Measurements from ENCODE around the gene STYK1. TPM values are rescaled to one million over a fixed set of nuclear protein-coding genes. Genes with fewer than 3 reads are reported as not detected.
"Not testable (repeated sequence)": the region's sequence is repeated elsewhere in the genome, so short reads cannot be mapped to it uniquely, and the experiment has no call there.

STYK1 gene
- total RNA-seq, 2 experiments from 2014 or later, result not detected

DNA sequence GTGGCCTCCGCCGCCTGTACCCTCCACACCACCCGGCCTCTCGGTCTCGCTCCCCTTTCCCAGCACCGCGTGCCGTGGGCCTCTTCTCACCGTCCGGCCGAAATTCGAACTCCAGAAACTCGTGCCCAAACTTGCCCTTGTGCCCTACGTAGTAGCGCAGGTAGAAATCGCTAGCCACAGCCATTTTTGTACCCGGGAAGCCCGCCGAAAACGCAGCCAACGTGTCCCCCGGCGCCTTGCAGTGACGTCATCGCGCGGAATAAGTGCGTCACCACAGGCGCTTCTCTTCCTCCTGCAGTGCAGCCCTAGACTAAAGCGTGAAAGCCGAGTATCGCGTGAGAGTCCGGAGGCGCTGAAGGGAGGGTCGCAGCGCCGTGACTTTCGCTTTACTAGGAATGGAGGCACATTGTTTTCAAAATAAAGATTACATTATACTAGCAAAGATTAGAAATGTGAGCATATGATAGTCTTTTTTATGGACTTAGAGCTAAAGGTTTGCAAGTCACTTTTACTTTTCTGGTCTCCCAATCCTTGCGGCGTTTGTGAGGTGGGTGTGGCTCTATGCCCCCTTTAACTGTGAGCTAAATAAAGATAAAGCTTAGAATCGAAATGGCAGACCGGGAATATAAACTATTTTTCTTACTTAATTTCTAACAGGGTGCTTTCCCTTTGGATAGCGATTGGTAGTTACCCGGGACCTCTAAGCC, 60.4 kb downstream of the STYK1 start, which contains the start of gene MAGOHB:
Gene MAGOHB, minus strand, starts transcription at position 261 of the 707 bp plus-strand sequence. Its CDS starts 77 bp downstream, at position 184.
- peaks cover 2% of the 10 kb centered on the region for H3K27me3 Mint-ChIP-seq (ENCODE audit: low read depth)
- peak within 1 kb of the TSS; percentile 99 for H3K4me3 Mint-ChIP-seq
- CTCF ChIA-PET, result interaction anchor here (2.2 kb wide), 1 partner anchor 136 kb away, joined by 12 read pairs; no protein-coding TSS in a partner anchor
- H3K9me3 Mint-ChIP-seq, result no peaks in the 10 kb centered on the region
- H3K27ac Mint-ChIP-seq, result peak within 1 kb of the TSS; percentile 99
- intact Hi-C loops (cut with micrococcal nuclease), result loop anchor here (1.0 to 10.0 kb wide), 10 partner anchors 61 to 1159 kb away; partner anchors contain the start of genes CLEC2B, GABARAPL1, SMIM10L1 and STYK1
- peak; percentile 99 for DNase-seq
- H3K4me1 Mint-ChIP-seq (ENCODE audit: low read depth), result peaks cover 30% of the 10 kb centered on the region
- peaks cover 32% of the 10 kb centered on the region for H3K36me3 Mint-ChIP-seq (ENCODE audit: low read depth)

DNA sequence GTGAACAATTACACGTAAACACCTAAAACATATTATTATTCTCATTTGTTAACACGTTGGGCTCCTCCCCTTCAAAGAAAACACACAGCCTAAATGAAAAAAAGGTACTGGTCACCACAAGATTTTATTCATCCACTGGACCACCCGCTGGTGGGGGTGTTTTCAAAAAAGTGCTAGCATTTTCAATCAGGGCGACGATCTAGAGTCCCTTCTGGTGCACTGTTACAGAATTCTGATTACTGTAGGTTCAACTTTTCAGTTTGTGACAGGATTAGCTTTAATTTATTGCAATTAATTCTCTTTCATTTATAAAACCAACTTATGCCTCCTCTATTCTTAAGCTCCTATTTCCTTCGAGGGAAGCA, 60.9 kb downstream of the STYK1 start:
- peaks cover 30% of the 10 kb centered on the region for H3K4me1 Mint-ChIP-seq (ENCODE audit: low read depth)
- peaks cover 2% of the 10 kb centered on the region for H3K27me3 Mint-ChIP-seq (ENCODE audit: low read depth)
- H3K36me3 Mint-ChIP-seq (ENCODE audit: low read depth), result peaks cover 35% of the 10 kb centered on the region
- H3K27ac Mint-ChIP-seq, result peak overlapping the region; percentile 99
- DNase-seq, result no peak
- no peaks in the 10 kb centered on the region for H3K9me3 Mint-ChIP-seq
- CTCF ChIA-PET, result interaction anchor here (2.2 kb wide), 1 partner anchor 137 kb away, joined by 12 read pairs; no protein-coding TSS in a partner anchor
- H3K4me3 Mint-ChIP-seq, result peak overlapping the region; percentile 99
- intact Hi-C loops (cut with micrococcal nuclease), result loop anchor here (1.0 to 10.0 kb wide), 10 partner anchors 61 to 1159 kb away; partner anchors contain the start of genes CLEC2B, GABARAPL1, SMIM10L1 and STYK1

DNA sequence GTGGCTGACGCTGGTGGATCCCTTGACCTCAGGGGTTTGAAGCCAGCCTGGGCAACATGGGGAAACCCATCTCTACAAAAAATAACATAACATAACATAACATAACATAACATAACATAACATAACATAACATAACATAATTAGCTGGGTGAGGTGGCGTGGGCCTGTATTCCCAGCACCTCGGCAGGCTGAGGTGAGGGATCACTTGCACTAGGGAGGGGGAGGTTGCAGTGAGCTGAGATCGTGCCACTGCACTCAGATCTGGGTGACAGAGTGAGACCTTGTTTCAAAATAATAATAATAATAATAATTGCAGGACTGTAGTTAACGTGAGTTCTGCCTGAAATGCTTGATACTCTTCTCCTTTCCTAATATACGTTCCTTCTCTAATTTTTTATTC, 61.7 kb downstream of the STYK1 start:
- Mint-ChIP-seq H3K27me3 (ENCODE audit: low read depth) (no peaks in the 10 kb centered on the region), H3K27ac (peak overlapping the region; percentile 99), H3K4me1 (ENCODE audit: low read depth) (peaks cover 30% of the 10 kb centered on the region), H3K36me3 (ENCODE audit: low read depth) (peaks cover 38% of the 10 kb centered on the region), H3K4me3 (peak overlapping the region; percentile 99), H3K9me3 (no peaks in the 10 kb centered on the region)
- CTCF ChIA-PET, result interaction anchor here (0.7 kb wide), 1 partner anchor 57 kb away, joined by 3 read pairs; no protein-coding TSS in a partner anchor
- no peak for DNase-seq
- intact Hi-C loops (cut with micrococcal nuclease), result loop anchor here (5.0 to 10.0 kb wide), 5 partner anchors 375 to 1160 kb away; partner anchors contain the start of gene CLEC2B

DNA sequence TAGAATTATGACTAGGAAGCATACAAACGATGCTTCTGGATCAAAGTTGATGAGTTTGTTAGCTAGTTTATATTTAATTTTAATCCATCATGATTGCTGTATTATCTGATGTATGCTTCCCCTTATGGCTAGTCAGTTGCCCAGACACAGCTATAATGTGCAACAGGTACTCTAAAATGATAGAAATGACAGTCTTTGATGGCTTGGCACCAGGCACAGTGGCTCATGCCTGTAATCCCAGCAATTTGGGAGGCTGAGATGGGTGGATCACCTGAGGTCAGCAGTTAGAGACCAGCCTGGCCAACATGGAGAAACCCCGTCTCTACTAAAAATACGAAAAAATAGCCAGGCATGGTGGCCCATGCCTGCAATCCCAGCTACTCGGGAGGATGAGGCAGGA, 62.6 kb downstream of the STYK1 start:
- not testable (repeated sequence) for H3K27me3 Mint-ChIP-seq (ENCODE audit: low read depth); H3K9me3 Mint-ChIP-seq; H3K27ac Mint-ChIP-seq; DNase-seq; H3K4me3 Mint-ChIP-seq
- peaks cover 38% of the 10 kb centered on the region for H3K36me3 Mint-ChIP-seq (ENCODE audit: low read depth)
- intact Hi-C loops (cut with micrococcal nuclease), result loop anchor here (5.0 to 10.0 kb wide), 5 partner anchors 374 to 1161 kb away; partner anchors contain the start of gene CLEC2B
- CTCF ChIA-PET, result interaction anchor here (1.3 kb wide), 1 partner anchor 139 kb away, joined by 5 read pairs; no protein-coding TSS in a partner anchor
- H3K4me1 Mint-ChIP-seq (ENCODE audit: low read depth), result peaks cover 30% of the 10 kb centered on the region

DNA sequence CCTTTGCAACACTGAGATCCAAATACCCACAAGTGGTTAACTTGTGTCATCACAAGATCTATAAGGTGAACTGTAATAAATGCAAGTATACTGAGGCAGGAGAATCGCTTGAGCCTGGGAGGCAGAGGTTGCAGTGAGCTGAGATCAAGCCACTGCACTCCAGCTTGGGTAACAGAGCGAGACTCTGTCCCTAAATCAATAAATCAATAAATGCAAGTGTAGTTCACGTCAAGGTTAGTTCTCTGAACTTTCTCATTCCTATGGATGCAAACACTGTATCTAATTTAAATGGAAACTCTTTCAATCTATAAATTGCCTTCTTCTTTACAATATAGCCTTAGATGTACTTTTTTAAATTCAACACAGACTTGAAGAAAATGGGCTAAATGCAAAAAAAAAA, 63.7 kb downstream of the STYK1 start:
- H3K36me3 Mint-ChIP-seq (ENCODE audit: low read depth), result peaks cover 42% of the 10 kb centered on the region

DNA sequence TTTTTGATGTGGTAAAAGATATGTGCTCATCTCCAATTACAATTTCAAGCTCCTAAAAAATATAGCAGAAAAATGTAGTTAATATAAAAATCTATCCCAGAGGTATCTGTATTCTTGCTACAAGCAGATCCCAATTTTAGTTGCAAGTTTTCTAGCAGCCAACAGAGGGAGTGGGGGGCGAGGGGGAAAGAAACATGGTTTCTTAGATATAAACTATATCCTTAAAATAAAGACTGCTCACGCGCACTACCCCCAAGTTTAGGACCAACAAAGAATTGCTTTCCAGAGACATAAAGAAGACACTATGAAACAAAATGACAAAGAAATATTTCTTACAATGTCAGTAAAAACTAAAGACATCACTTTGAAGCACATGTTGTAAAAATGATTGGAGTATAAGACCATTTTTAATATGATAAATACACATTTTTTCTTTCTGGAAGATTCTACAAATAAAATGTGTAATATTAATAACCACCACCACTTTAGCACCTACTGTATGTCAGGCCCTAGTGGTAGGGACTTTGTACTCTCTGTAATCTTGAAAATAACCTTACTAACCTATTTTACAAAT, 65.9 kb downstream of the STYK1 start:
- H3K27me3 Mint-ChIP-seq (ENCODE audit: low read depth), result no peaks in the 10 kb centered on the region
- no peaks in the 10 kb centered on the region for H3K9me3 Mint-ChIP-seq
- no peak overlapping the region for H3K4me3 Mint-ChIP-seq
- peaks cover 26% of the 10 kb centered on the region for H3K4me1 Mint-ChIP-seq (ENCODE audit: low read depth)
- H3K36me3 Mint-ChIP-seq (ENCODE audit: low read depth), result peaks cover 46% of the 10 kb centered on the region
- no peak overlapping the region for H3K27ac Mint-ChIP-seq
- CTCF ChIA-PET, result no interaction called here
- intact Hi-C loops (cut with micrococcal nuclease), result no loop called here
- DNase-seq, result peak; percentile 15

More for the DNA sequence above, 63.7 kb downstream of the STYK1 start:
- no peak overlapping the region for H3K27ac Mint-ChIP-seq
- peaks cover 30% of the 10 kb centered on the region for H3K4me1 Mint-ChIP-seq (ENCODE audit: low read depth)
- DNase-seq, result no peak
- no peaks in the 10 kb centered on the region for H3K27me3 Mint-ChIP-seq (ENCODE audit: low read depth)
- no peaks in the 10 kb centered on the region for H3K9me3 Mint-ChIP-seq
- no peak overlapping the region for H3K4me3 Mint-ChIP-seq
- intact Hi-C loops (cut with micrococcal nuclease), result loop anchor here (5.0 to 10.0 kb wide), 5 partner anchors 373 to 1162 kb away; partner anchors contain the start of gene CLEC2B
- CTCF ChIA-PET, result interaction anchor here (0.6 to 1.3 kb wide), 2 partner anchors 140 to 304 kb away, joined by 3 to 5 read pairs; no protein-coding TSS in a partner anchor

DNA sequence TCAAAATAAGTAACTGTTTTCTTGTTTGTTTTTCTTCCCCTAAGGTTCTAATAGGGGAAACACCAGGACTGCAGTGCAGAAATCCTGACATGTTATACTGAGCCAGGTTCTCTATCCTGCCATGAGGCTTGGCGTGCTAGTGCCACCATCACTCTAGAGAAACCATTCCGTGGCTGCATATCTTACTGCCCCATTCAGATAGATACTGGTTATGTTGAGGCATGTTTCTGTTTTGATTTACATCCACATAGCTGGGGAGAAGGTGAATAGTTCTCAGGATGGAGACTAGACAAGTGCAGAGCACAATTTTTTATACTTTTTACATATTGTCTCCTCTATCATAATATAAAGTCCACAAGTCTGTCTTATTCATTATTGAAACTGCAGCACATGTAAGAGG, 72.0 kb downstream of the STYK1 start:
- CTCF ChIA-PET, result no interaction called here
- Mint-ChIP-seq H3K4me3 (no peak overlapping the region), H3K27me3 (ENCODE audit: low read depth) (no peaks in the 10 kb centered on the region), H3K36me3 (ENCODE audit: low read depth) (peaks cover 25% of the 10 kb centered on the region), H3K27ac (no peak overlapping the region), H3K9me3 (no peaks in the 10 kb centered on the region), H3K4me1 (ENCODE audit: low read depth) (no peaks in the 10 kb centered on the region)
- no peak for DNase-seq
- intact Hi-C loops (cut with micrococcal nuclease), result no loop called here

DNA sequence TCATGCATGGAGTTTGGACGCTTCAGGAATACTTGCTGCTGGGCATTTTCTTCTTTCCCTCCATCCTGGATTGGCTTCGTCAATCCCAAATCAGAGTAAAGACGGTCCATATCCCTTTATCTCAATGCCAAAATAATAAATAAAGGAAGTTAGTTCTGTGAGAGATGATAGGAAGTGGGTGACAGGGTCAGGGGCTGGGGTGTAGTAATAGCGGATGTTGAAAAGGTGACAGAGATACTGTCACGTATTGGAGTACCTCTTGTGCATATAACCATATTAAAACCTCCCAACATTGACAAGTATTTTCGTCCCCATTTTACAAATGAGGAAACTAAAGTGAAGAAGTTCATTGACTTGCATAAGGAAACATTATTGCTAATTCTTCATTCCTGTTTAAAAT, 72.9 kb downstream of the STYK1 start:
- no peak for DNase-seq
- Mint-ChIP-seq H3K4me3 (no peak overlapping the region), H3K36me3 (ENCODE audit: low read depth) (peaks cover 26% of the 10 kb centered on the region)

DNA sequence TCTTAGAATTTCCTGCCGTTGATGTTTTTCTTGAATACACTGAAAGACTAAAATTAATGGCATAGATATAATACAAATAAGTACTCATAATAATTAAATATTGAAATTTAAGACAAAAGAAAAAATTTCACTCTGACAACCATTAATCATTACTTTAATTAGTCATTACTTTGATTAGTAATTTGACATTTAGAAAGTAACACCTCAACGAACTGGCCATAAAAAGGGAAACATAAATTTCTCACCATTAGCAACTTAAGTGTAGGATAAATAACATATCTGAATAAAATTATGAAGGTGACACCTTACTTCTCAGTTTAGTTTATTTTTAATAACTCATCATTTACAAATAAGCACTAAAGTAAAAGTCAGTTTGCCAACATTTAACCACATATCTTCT, 78.0 kb downstream of the STYK1 start:
- H3K27ac Mint-ChIP-seq, result no peak overlapping the region
- H3K36me3 Mint-ChIP-seq (ENCODE audit: low read depth), result peaks cover 26% of the 10 kb centered on the region
- no peaks in the 10 kb centered on the region for H3K4me1 Mint-ChIP-seq (ENCODE audit: low read depth)
- CTCF ChIA-PET, result no interaction called here
- no peaks in the 10 kb centered on the region for H3K9me3 Mint-ChIP-seq
- H3K4me3 Mint-ChIP-seq, result no peak overlapping the region
- no peaks in the 10 kb centered on the region for H3K27me3 Mint-ChIP-seq (ENCODE audit: low read depth)
- DNase-seq, result no peak
- intact Hi-C loops (cut with micrococcal nuclease), result no loop called here

More for the DNA sequence above, 72.9 kb downstream of the STYK1 start:
- Mint-ChIP-seq H3K4me1 (ENCODE audit: low read depth) (no peaks in the 10 kb centered on the region), H3K9me3 (no peaks in the 10 kb centered on the region), H3K27me3 (ENCODE audit: low read depth) (no peaks in the 10 kb centered on the region), H3K27ac (no peak overlapping the region)
- CTCF ChIA-PET, result no interaction called here
- intact Hi-C loops (cut with micrococcal nuclease), result no loop called here

DNA sequence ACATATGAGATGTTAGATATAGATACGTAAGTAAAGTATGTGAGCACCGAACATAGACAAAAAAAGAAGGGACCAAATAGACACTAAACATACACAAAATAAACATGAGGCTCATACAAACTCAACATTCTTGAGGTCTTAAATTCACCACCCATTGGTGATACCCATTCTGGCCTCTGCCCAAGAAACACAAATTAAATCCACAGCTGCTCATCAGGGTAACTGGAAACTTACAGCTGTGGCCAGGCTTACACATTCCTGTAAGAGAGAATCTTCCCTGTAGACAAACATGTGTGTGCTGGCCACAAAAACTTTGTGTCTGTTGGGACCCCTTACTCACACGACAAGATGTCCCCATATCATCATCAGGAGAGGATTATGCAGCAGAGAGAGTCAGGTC, 82.9 kb downstream of the STYK1 start:
- no peak overlapping the region for H3K4me3 Mint-ChIP-seq
- H3K9me3 Mint-ChIP-seq, result no peaks in the 10 kb centered on the region
- H3K27me3 Mint-ChIP-seq (ENCODE audit: low read depth), result no peaks in the 10 kb centered on the region
- CTCF ChIA-PET, result no interaction called here
- H3K36me3 Mint-ChIP-seq (ENCODE audit: low read depth), result peaks cover 15% of the 10 kb centered on the region
- intact Hi-C loops (cut with micrococcal nuclease), result no loop called here
- no peak for DNase-seq
- no peak overlapping the region for H3K27ac Mint-ChIP-seq
- H3K4me1 Mint-ChIP-seq (ENCODE audit: low read depth), result no peaks in the 10 kb centered on the region

DNA sequence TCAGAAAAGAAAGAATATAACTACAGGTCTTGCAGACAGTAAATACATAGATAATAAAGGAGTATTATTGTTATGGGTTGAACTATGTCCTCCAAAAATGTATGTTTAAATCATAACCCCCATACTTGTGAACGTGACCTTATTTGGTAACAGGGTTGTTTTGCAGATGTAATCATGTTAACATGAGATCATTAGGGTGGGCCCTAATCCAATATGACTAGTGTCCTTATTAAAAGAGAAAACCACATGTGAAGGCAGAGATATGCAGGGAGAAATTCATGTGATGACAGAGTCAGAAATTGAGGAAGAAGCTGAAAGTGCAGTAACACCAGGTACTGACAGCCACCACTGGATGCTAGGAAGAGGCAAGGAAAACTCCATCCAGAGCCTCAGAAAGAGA, 89.4 kb downstream of the STYK1 start:
- intact Hi-C loops (cut with micrococcal nuclease), result no loop called here
- Mint-ChIP-seq H3K27ac (no peak overlapping the region), H3K4me3 (no peak overlapping the region), H3K27me3 (ENCODE audit: low read depth) (no peaks in the 10 kb centered on the region), H3K9me3 (peaks cover 8% of the 10 kb centered on the region), H3K4me1 (ENCODE audit: low read depth) (no peaks in the 10 kb centered on the region), H3K36me3 (ENCODE audit: low read depth) (peaks cover 27% of the 10 kb centered on the region)
- no peak for DNase-seq
- CTCF ChIA-PET, result interaction anchor here (0.7 kb wide), 1 partner anchor 424 kb away, joined by 3 read pairs; no protein-coding TSS in a partner anchor

DNA sequence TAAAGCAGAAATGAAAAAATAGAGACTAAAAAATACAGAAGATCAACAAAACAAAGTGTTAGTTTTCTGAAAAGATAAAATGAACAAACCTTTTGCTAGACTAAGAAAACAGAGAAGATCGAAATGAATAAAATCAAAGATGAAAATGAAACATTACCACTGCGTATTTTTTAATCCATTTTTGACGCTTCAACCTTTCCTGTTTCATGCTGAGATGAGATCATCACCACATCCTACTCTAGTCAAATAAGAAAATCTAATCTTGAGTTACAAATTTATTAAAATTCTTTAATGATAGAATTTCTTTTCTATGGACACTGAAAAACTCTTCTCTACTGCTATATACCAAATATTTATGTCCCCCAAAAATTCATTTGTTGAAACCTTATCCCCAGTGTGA, 91.1 kb downstream of the STYK1 start:
- H3K9me3 Mint-ChIP-seq, result peaks cover 8% of the 10 kb centered on the region
- H3K4me3 Mint-ChIP-seq, result no peak overlapping the region
- CTCF ChIA-PET, result interaction anchor here (0.6 kb wide), 1 partner anchor 398 kb away, joined by 6 read pairs; no protein-coding TSS in a partner anchor
- DNase-seq, result no peak
- intact Hi-C loops (cut with micrococcal nuclease), result no loop called here
- no peaks in the 10 kb centered on the region for H3K4me1 Mint-ChIP-seq (ENCODE audit: low read depth)
- no peaks in the 10 kb centered on the region for H3K27me3 Mint-ChIP-seq (ENCODE audit: low read depth)
- no peak overlapping the region for H3K27ac Mint-ChIP-seq
- peaks cover 27% of the 10 kb centered on the region for H3K36me3 Mint-ChIP-seq (ENCODE audit: low read depth)

Data from activated naive CD4-positive, alpha-beta T cell treated with anti-CD3 and anti-CD28 coated beads for 36 hours (primary cell).